Neuron (in vitro differentiated cells): ENCODE results near the gene CNNM2.
"Not testable (repeated sequence)": the region's sequence is repeated elsewhere in the genome, so short reads cannot be mapped to it uniquely, and the experiment has no call there.

Experiments
- H2AFZ ChIP-seq: one replicate; pipeline ENCODE4 v1.6.1; 2013; ENCODE audit warnings: low read depth, mild to moderate bottlenecking, inconsistent platforms, low read length, moderate library complexity
- H3K27me3 ChIP-seq: one replicate; pipeline ENCODE4 v1.6.1; 2013; ENCODE audit warnings: low read length; ENCODE audit not compliant: insufficient read depth
- H3K36me3 ChIP-seq: one replicate; pipeline ENCODE4 v1.6.1; 2013; ENCODE audit warnings: low read length; ENCODE audit not compliant: insufficient read depth
- H3K4me1 ChIP-seq: one replicate; pipeline ENCODE4 v1.6.1; 2013; ENCODE audit warnings: low read length; ENCODE audit not compliant: insufficient read depth
- H3K4me3 ChIP-seq: 2 replicates; pipeline ENCODE4 v1.5.1; 2013; ENCODE audit warnings: mild to moderate bottlenecking, low read length, moderate library complexity
- H3K9me3 ChIP-seq: one replicate; pipeline ENCODE4 v1.6.1; 2013; ENCODE audit warnings: low read length

CNNM2 gene

DNA sequence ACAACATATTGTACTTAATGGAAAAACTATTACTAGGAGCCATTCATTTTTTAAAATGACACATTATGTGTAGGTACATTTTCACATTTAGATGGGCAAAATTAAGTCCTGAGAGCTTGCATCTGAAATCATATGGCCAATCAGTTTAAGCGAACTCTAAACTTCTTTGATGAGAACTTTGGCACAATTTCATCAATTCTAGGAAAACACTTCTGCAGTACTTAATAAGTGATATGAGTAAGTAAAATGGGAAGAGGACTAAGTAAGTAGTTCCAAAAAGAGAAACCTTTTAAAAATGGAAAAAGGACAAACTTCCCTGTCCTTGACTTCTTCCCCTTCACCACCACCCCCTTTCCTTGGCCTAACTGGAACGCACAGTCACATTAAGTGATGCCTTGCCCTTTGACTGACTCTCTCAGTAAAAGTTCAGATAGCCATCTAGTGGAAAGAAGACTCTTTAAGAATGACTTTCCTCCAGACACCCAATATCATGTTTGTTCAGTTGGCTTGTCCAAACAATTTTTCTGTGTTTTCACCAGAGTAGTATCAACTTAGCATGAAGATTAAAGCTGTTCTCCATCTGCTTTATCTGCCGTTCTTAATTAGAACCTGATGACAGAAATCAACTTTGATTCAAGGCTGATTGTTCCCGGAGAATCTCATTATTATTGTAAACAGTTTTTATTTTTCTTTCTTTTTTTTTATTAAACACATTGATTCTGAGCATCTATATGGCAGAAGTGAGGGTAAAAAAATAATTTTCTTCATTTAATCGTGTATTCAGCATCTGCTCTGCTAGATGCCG lies 45.1 kb downstream of the CNNM2 start:
- Histone ChIP-seq H3K4me3 (no peak overlapping the region), H3K27me3 (no peaks in the 10 kb centered on the region), H2AFZ (no peak overlapping the region), H3K36me3 (no peaks in the 10 kb centered on the region), H3K9me3 (no peaks in the 10 kb centered on the region), H3K4me1 (no peaks in the 10 kb centered on the region)

DNA sequence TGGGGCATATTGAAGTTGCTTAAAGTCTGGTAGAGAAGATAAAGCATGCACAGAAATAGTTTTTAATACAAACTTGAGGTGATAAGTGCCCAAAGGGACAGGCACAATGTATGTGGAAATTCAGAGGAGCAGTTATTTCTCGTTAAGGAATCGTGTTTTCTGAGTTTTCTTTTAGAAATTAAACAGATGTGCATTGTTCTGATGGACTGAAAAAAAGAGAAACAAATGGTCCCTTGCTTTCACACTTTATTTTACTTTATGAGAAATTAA lies 45.6 kb downstream of the CNNM2 start:
- Histone ChIP-seq H3K4me1 (no peaks in the 10 kb centered on the region), H3K4me3 (no peak overlapping the region), H3K27me3 (no peaks in the 10 kb centered on the region), H3K36me3 (no peaks in the 10 kb centered on the region), H2AFZ (no peak overlapping the region), H3K9me3 (no peaks in the 10 kb centered on the region)

DNA sequence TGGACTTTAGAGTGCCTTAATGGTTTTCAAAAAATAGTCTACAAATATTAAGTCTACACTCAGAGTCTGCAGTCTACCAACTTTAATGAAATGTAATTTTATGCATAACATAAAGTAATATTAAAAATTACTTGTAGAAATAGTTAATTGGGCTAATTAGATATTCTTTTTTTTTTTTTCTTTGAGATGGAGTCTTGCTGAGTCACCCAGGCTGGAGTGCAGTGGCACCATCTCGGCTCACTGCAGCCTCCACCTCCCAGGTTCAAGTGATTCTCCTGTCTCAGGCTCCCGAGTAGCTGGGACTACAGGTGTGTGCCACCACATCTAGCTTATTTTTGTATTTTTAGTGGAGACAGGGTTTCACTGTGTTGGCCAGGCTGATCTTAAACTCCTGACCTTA lies 46.0 kb downstream of the CNNM2 start:
- not testable (repeated sequence) for H3K9me3 ChIP-seq, H3K4me1 ChIP-seq, H3K4me3 ChIP-seq, H2AFZ ChIP-seq, H3K36me3 ChIP-seq, H3K27me3 ChIP-seq

DNA sequence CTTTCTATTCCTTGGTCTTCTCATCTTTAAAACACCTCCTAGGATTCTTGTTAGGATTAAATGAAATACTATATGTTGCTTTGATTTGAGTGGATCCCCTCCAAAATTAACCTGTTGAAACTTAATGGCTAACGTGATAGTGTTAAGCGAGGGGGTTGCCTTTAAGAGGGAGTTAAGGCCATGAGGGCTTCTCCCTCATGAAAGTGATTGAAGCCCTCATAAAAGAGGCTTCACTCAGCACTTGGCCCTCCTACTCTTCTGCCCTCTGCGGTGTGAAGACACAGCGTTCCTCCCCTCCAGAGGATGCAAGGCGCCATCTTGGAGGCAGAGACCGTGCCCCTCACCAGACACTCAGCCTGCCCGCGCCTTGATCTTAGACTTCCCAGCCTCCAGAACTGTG lies 46.6 kb downstream of the CNNM2 start:
- Histone ChIP-seq H3K4me1 (no peaks in the 10 kb centered on the region), H3K4me3 (no peak overlapping the region), H2AFZ (no peak overlapping the region), H3K27me3 (no peaks in the 10 kb centered on the region), H3K36me3 (no peaks in the 10 kb centered on the region), H3K9me3 (no peaks in the 10 kb centered on the region)

DNA sequence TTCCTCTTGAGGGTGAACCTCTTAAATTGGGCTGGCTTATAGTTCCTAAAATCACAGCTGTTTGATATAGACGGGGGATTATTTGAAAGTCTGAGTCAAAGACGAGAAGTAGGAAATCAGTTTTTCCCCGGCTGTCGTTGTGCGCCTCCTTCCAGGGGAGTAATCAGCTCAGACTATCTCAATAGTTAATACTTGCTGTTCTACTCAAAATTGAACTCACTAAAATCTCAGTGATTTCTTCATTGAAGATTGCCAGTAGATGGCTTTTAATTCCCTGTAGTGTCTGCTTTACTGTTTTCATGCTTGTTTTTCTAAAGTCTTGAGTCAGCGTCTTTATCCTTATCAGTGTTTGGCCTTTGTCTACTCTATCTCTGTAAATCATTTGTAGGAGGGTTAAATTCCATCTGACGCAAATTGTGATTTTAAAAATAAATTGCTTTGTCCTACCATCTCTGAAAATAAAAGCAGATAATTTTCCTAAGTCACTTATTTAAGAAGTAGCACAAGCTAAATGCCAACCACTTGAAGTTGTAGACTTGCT lies 47.3 kb downstream of the CNNM2 start:
- Histone ChIP-seq H3K27me3 (no peaks in the 10 kb centered on the region), H3K9me3 (no peaks in the 10 kb centered on the region), H2AFZ (no peak overlapping the region), H3K4me3 (no peak overlapping the region), H3K4me1 (no peaks in the 10 kb centered on the region), H3K36me3 (no peaks in the 10 kb centered on the region)

DNA sequence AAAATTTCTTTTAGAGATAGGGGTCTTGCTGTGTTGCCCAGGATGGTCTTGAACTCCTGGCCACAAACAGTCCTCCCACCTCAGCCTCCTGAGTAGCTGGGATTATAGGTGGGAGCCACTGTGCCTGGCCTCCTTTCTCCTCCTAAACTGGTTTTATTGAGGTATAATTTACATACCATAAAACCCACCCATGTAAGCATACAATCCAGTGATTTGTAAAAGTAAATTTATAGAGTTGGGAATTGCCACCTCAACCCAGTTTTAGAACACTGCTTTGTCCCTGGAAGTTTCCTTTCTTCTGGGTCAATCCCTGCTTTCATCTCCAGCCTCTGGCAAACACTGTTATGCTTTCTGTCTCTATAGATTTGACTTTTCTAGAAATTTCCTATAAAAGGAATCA lies 49.0 kb downstream of the CNNM2 start:
- Histone ChIP-seq H3K9me3 (no peaks in the 10 kb centered on the region), H3K27me3 (no peaks in the 10 kb centered on the region), H3K4me3 (no peak overlapping the region), H3K36me3 (no peaks in the 10 kb centered on the region), H2AFZ (no peak overlapping the region), H3K4me1 (no peaks in the 10 kb centered on the region)

DNA sequence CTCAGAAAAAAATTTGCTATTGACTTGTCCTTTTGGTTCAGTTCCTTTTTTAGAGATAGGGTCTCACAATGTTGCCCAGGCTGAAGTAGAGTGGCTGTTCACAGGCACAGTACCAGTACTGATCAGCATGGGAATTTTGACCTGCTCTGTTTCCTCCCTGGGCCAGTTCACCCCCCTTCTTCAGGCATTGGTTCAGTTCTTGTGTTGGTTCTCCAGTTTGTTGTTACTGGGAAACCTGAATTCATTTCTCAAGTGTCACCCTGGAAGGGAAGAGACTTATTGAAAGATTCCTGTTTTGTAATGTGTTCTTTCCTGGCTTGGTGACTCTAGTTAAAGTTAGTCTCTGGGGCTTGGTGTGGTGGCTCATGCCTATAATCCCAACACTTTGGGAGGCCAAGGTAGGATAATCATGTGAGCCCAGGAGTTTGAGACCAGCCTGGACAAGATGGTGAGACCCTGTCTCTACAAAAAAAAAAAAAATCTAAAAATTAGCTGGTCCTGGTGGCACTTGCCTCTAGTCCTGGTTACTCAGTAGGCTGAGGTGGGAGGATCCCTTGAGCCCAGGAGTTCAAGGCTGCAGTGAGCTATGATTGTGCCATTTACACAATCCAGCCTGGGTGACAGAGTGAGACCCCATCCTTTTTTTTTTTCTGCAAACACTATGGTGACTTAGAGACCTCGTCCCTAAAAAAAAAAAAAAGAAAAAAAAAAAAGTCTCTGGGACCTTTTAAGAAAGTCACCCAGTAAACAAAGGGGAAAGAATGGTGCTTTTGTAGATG lies 52.7 kb downstream of the CNNM2 start:
- Histone ChIP-seq H3K27me3 (no peaks in the 10 kb centered on the region), H2AFZ (no peak overlapping the region), H3K36me3 (no peaks in the 10 kb centered on the region)

DNA sequence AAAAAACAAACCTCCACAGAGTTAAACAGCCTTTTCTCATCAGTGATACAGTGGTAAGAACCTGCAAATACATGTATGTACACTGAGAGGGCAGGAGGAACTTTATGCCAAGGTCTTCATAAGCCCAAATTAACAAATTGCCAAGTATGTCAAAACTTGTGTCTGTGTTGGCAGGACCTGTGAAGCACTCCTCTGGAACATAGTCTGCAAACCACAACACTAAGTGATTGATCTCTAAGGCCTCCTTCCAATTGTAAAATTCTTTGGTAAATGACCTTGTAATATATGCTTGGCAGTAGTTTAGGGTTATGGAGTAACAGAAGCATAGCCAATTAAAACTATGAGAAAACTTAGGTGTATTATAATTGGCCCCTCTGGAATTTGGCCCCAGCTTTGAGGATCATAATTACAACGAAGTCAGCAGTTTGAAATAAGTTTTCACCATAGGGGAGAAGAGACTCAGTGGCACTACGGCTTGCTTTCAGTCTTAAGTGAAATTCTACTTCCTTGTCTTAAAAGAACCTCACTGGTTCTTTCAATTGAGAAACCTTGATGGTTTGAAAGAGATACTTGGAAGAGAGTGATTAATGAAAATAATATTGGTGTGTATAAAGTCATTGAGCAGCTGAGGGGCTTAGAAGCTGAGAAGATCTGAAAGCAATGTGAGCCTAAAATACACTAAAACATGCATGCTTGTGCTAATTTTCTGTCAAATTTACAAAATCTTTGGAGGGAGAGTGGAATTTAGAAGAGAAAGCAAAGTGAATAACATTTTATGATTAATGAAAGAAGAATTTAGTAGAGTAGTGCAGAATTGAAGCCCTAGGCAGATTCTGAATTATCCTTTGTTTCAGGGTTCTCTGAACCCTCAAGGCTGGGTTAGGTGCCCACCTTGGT lies 57.6 kb downstream of the CNNM2 start:
- H3K9me3 ChIP-seq, result no peaks in the 10 kb centered on the region
- H2AFZ ChIP-seq, result no peak overlapping the region
- no peaks in the 10 kb centered on the region for H3K4me1 ChIP-seq
- H3K36me3 ChIP-seq, result no peaks in the 10 kb centered on the region
- H3K27me3 ChIP-seq, result no peaks in the 10 kb centered on the region
- H3K4me3 ChIP-seq, result no peak overlapping the region

More for the DNA sequence above, 52.7 kb downstream of the CNNM2 start:
- H3K9me3 ChIP-seq, result no peaks in the 10 kb centered on the region
- H3K4me3 ChIP-seq, result no peak overlapping the region
- H3K4me1 ChIP-seq, result no peaks in the 10 kb centered on the region

DNA sequence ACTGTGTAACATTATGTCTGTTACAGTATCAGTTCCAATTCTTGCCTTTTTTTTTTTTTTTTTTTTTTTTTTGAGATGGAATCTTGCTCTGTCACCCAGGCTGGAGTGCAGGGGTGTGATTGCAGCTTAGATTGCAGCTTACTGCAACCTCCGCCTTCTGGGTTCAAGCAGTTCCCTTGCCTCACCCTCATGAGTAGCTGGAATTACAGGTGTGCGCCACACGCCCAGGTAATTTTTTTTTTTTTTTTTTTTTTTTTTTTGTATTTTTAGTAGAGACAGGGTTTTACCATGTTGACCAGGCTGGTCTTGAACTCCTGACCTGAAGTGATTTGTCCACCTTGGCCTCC lies 58.3 kb downstream of the CNNM2 start:
- H3K36me3 ChIP-seq, H3K4me1 ChIP-seq: not testable (repeated sequence)

DNA sequence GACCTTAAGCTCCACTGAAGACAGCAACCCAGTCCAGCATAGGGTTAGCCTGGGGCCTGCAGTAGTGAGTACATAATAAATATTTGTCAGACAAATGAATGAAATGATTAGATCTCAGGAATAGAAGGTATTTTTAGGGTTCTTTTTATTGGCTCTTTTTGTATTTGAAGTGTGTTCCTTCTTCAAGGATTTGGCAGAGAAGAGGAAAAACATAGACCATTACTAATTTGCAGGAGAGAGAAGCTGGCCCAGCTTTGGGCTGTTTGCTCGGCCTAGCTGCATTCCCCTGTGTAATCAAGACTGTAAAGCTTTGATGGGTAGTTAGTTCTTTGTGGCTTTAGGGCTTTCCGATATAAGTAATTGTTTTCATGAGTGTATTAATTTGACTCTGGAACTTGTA lies 64.2 kb downstream of the CNNM2 start:
- H2AFZ ChIP-seq, result no peak overlapping the region
- H3K9me3 ChIP-seq, result no peaks in the 10 kb centered on the region
- H3K36me3 ChIP-seq, result no peaks in the 10 kb centered on the region
- H3K4me3 ChIP-seq, result no peak overlapping the region
- H3K4me1 ChIP-seq, result no peaks in the 10 kb centered on the region
- H3K27me3 ChIP-seq, result no peaks in the 10 kb centered on the region

More for the DNA sequence above, 58.3 kb downstream of the CNNM2 start:
- not testable (repeated sequence) for H2AFZ ChIP-seq, H3K4me3 ChIP-seq, H3K9me3 ChIP-seq, H3K27me3 ChIP-seq

DNA sequence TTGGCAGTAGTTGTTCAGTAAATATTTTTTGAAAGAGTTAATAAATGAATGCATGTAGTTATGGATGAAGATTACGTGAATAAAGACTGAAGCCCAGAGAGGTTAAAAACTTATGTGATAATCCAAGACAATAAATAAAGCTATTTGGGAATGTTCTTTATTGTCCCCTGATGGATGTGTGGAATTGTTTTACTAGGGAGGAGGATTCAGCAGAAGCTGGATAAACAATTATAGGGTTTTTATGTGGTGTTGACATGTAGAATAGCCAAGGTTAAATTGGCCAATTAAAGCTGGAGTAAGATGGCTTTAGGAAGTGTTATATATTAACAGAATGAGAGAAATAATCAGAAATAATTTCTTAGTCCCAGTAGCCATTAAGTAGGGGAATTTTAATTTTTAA lies 66.0 kb downstream of the CNNM2 start:
- Histone ChIP-seq H3K4me1 (no peaks in the 10 kb centered on the region), H3K36me3 (no peaks in the 10 kb centered on the region), H3K27me3 (no peaks in the 10 kb centered on the region), H3K9me3 (no peaks in the 10 kb centered on the region), H3K4me3 (no peak overlapping the region), H2AFZ (no peak overlapping the region)

DNA sequence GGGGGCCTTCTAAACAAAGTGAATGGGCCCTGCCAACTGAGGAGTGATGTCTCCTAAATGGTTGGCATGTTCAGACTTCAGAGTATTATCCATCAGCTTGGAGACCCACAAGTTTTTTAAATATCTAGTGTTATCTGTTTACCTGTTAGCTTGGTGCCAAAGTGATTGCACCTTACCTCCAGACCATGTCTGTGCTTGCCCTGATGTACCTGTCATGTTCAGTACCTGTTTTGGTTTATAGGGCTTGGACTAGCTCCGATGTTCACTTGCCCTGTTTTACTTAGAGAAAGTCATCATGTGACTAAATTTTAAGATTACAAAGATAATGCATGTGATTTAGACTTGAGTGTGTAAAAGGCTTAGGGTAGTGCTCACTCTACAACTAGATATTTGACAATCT lies 67.7 kb downstream of the CNNM2 start:
- Histone ChIP-seq H3K27me3 (no peaks in the 10 kb centered on the region), H3K4me3 (no peak overlapping the region), H3K36me3 (no peaks in the 10 kb centered on the region), H3K4me1 (no peaks in the 10 kb centered on the region), H2AFZ (no peak overlapping the region), H3K9me3 (no peaks in the 10 kb centered on the region)
